PC-9 (cell line): ENCODE results near the gene UBQLN1. TPM values are rescaled to one million over a fixed set of nuclear protein-coding genes. Genes with fewer than 3 reads are reported as not detected.

ENCODE experiments used
- BruUV-seq: library from RNA; stranded (reverse); fragments of 400-500 nt; replicated peaks from 2 replicates; lab custom pipeline; 2021; lab: Mats Ljungman, UMichigan
- CTCF ChIA-PET: fragments of 300-600 bp; sonication (Branson Sonifier 250); formaldehyde crosslinking; loops from one replicate; lab custom pipeline; 2022; ENCODE audit warnings: antibody characterized with exemption; lab: Charles Lee
- POLR2A ChIA-PET: fragments of 300-600 bp; sonication (Branson Sonifier 250); formaldehyde crosslinking; loops from one replicate; lab custom pipeline; 2022; ENCODE audit warnings: antibody characterized with exemption; ENCODE audit not compliant: unreplicated experiment; lab: Charles Lee
- DNase-seq, 2 experiments: peaks; one replicate each; pipeline versions ENCODE4 v3.0.0 to v3.0.0-alpha.2; 2015 to 2022; ENCODE audit warnings: mixed read lengths in 1 of 2
- H2AFZ ChIP-seq: fragments of 200-600 bp; sonication (generic); 2 replicates; pipeline ENCODE4 v1.8.1; 2017; ENCODE audit warnings: antibody characterized with exemption
- H3F3A ChIP-seq: fragments of 200-600 bp; sonication (generic); 2 replicates; pipeline ENCODE4 v1.8.1; 2017; ENCODE audit warnings: antibody characterized with exemption, mild to moderate bottlenecking, low read depth; ENCODE audit not compliant: insufficient read depth
- H3K27ac ChIP-seq: fragments of 200-600 bp; sonication (generic); 2 replicates; pipeline ENCODE4 v1.6.1; 2016; ENCODE audit warnings: mixed run types
- H3K27me3 ChIP-seq: fragments of 200-600 bp; sonication (generic); 2 replicates; pipeline ENCODE4 v1.6.1; 2016; ENCODE audit warnings: low read depth, mixed run types; ENCODE audit not compliant: insufficient read depth
- H3K36me3 ChIP-seq: fragments of 200-600 bp; sonication (generic); 2 replicates; pipeline ENCODE4 v1.6.1; 2016; ENCODE audit warnings: low read depth, mixed run types
- H3K4me1 ChIP-seq: fragments of 200-600 bp; sonication (generic); replicated peaks from 2 replicates; pipeline ENCODE4 v1.6.1; 2016; ENCODE audit warnings: mixed run types; ENCODE audit not compliant: insufficient read depth
- H3K4me2 ChIP-seq: fragments of 200-600 bp; sonication (generic); 2 replicates; pipeline ENCODE4 v1.6.1; 2017; ENCODE audit warnings: mixed run types
- H3K4me3 ChIP-seq: fragments of 200-600 bp; sonication (generic); 2 replicates; pipeline ENCODE4 v1.6.1; 2016; ENCODE audit warnings: mixed run types
- H3K79me2 ChIP-seq: fragments of 200-600 bp; sonication (generic); 2 replicates; pipeline ENCODE4 v1.6.1; 2017; ENCODE audit warnings: low read depth, mixed run types
- H3K9me2 ChIP-seq: fragments of 200-600 bp; sonication (generic); 2 replicates; pipeline ENCODE4 v1.8.1; 2017; ENCODE audit warnings: mild to moderate bottlenecking; ENCODE audit not compliant: insufficient read depth
- H3K9me3 ChIP-seq: fragments of 200-600 bp; sonication (generic); 2 replicates; pipeline ENCODE4 v1.8.1; 2016; ENCODE audit warnings: low read depth; ENCODE audit not compliant: insufficient read depth
- H4K20me1 ChIP-seq: fragments of 200-600 bp; sonication (generic); 2 replicates; pipeline ENCODE4 v1.8.1; 2017; ENCODE audit not compliant: insufficient read depth
- CTCF ChIP-seq: fragments of 200-600 bp; sonication (generic); conservative IDR thresholded peaks from 2 replicates; pipeline ENCODE4 v1.6.1; 2017; ENCODE audit warnings: mixed run types, antibody characterized with exemption, mild to moderate bottlenecking, moderate library complexity
- EZH2 ChIP-seq: fragments of 200-600 bp; sonication (generic); IDR thresholded peaks from 2 replicates; pipeline ENCODE4 v1.8.0; 2017; ENCODE audit warnings: antibody characterized with exemption, low read depth
- intact Hi-C: fragments of 100-400 bp; cut with micrococcal nuclease; formaldehyde crosslinking; loops from one replicate; pipeline ENCODE4 v1.10.0; 2022; ENCODE audit not compliant: unreplicated experiment
- total RNA-seq: library from RNA; stranded (reverse); gene quantifications from 2 replicates; pipeline ENCODE4 v1.2.3, GENCODE V29; 2021

The UBQLN1 gene
- total RNA-seq, 1 experiment from 2014 or later = 129 TPM

- Histone ChIP-seq H3F3A (no peaks in the 10 kb centered on the region), H3K4me3 (no peak overlapping the region), H4K20me1 (peaks cover 97% of the 10 kb centered on the region), H3K27ac (no peak overlapping the region), H3K27me3 (no peaks in the 10 kb centered on the region), H3K4me2 (no peak overlapping the region), H2AFZ (no peak overlapping the region), H3K79me2 (peaks cover 100% of the 10 kb centered on the region), H3K4me1 (peaks cover 11% of the 10 kb centered on the region), H3K36me3 (0 out of 2 replicates have a peak, but pooled peaks cover 6% of the 10 kb centered on the region), H3K9me2 (no peaks in the 10 kb centered on the region), H3K9me3 (no peaks in the 10 kb centered on the region)
- POLR2A ChIA-PET = no interaction called here
- CTCF ChIA-PET = interaction anchor here (0.7 kb wide), 1 partner anchor 738 kb away, joined by 4 read pairs; no protein-coding TSS in a partner anchor
- no peak for TF ChIP-seq EZH2
- TF ChIP-seq CTCF = no peak
- intact Hi-C loops = loop anchor here (10.0 kb wide), 1 partner anchor 113 kb away; the partner anchor contains the start of gene GKAP1
- DNase-seq = no peak
- BruUV-seq = no TSS peak
These were observed 6.0 kb downstream of the UBQLN1 start for GRCh38 chr9:83701769-83702168.

- Histone ChIP-seq H3K4me2 (no peak overlapping the region), H3K27ac (no peak overlapping the region), H3K4me3 (no peak overlapping the region), H3K36me3 (0 out of 2 replicates have a peak, but pooled peaks cover 6% of the 10 kb centered on the region), H3K9me2 (no peaks in the 10 kb centered on the region), H3K79me2 (peaks cover 100% of the 10 kb centered on the region), H3K4me1 (peaks cover 11% of the 10 kb centered on the region), H3K9me3 (no peaks in the 10 kb centered on the region), H3K27me3 (no peaks in the 10 kb centered on the region), H3F3A (no peaks in the 10 kb centered on the region), H4K20me1 (peaks cover 97% of the 10 kb centered on the region), H2AFZ (no peak overlapping the region)
- DNase-seq = no peak
- TF ChIP-seq CTCF = no peak
- no peak for TF ChIP-seq EZH2
- BruUV-seq = no TSS peak
- POLR2A ChIA-PET = no interaction called here
- intact Hi-C loops = loop anchor here (10.0 kb wide), 1 partner anchor 114 kb away; the partner anchor contains the start of gene GKAP1
- CTCF ChIA-PET = interaction anchor here (0.7 kb wide), 1 partner anchor 738 kb away, joined by 4 read pairs; no protein-coding TSS in a partner anchor
These were observed 6.5 kb downstream of the UBQLN1 start for GRCh38 chr9:83701286-83701685.

GRCh38 chr9:83699615-83700014 lies 8.1 kb downstream of the UBQLN1 start:
- no peak overlapping the region for H3K4me2 ChIP-seq
- no TSS peak for BruUV-seq
- intact Hi-C loops = loop anchor here (10.0 kb wide), 1 partner anchor 115 kb away; the partner anchor contains the start of gene GKAP1

More at GRCh38 chr9:83699615-83700014, 8.1 kb downstream of the UBQLN1 start:
- Histone ChIP-seq H3K27ac (no peak overlapping the region), H3K4me1 (no peaks in the 10 kb centered on the region), H3K4me3 (no peak overlapping the region), H3K9me2 (no peaks in the 10 kb centered on the region), H2AFZ (no peak overlapping the region), H3K36me3 (0 out of 2 replicates have a peak, but pooled peaks cover 6% of the 10 kb centered on the region), H3K9me3 (no peaks in the 10 kb centered on the region), H4K20me1 (peaks cover 97% of the 10 kb centered on the region), H3K79me2 (peaks cover 100% of the 10 kb centered on the region), H3K27me3 (no peaks in the 10 kb centered on the region), H3F3A (peaks cover 8% of the 10 kb centered on the region; the same call in 1 of the 2 replicates)
- TF ChIP-seq EZH2 (no peak), CTCF (no peak)
- ChIA-PET POLR2A (no interaction called here), CTCF (interaction anchor here (0.5 kb wide), 1 partner anchor 28 kb away, joined by 3 read pairs; no protein-coding TSS in a partner anchor)
- no peak for DNase-seq
